GM21360 (cell line): ENCODE measurements around the gene KIF2C.
"Not testable (repeated sequence)": the region's sequence is repeated elsewhere in the genome, so short reads cannot be mapped to it uniquely, and the experiment has no call there.

ENCODE experiments used
- ATAC-seq: cut with Tn5 transposase; IDR thresholded peaks from one replicate; pipeline ENCODE4 v1.9.1; 2021; ENCODE audit warnings: mild to moderate bottlenecking, moderate library complexity; ENCODE audit not compliant: unreplicated experiment

The KIF2C gene

GRCh38 chr1:44792736-44793502, 53.3 kb downstream of the KIF2C start:
- ATAC-seq: no peak

GRCh38 chr1:44797886-44798285, 58.2 kb downstream of the KIF2C start:
- ATAC-seq: not testable (repeated sequence)

- ATAC-seq: no peak
Measured at GRCh38 chr1:44798481-44799365, 59.1 kb downstream of the KIF2C start.

DNA sequence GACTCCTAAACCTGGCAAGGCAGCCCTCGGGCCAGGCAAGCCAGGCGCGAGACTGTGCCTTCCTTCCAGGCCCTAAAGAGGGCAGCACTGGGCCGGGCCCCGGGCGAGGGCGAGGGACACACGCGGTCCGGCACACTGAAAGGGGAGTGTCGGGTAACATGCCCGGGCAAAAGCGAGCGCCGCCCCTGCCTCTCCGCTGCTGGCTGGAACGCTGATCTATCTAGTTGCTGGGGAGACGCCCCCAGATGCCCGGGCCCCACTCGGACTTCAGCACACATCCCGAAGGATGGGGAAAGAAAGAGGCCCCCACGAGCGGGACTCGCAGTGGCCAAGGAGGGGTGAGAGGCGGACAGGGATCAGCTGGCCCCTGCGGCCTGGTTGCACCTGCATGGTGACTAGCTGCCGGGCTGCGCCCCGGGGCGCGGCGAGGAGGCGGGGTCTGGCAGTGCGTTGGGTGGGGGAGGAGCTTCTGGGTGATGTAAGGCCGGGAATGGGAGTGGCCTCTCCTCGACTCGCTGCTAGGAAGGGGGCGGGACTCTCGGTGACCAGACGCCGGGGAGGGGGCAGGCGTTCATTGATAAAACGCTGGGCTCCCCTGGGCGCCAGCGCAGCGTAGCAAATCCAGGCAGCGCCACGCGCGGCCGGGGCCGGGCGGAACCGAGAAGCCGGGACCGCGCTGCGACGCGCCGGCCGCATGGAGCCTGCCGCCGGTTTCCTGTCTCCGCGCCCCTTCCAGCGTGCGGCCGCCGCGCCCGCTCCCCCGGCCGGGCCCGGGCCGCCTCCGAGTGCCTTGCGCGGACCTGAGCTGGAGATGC, 60.3 kb downstream of the KIF2C start, which contains the start of gene PLK3:
Gene PLK3, plus strand, starts transcription at position 608 of the 815 bp plus-strand sequence. Its CDS starts 87 bp downstream, at position 695.
- ATAC-seq: peak; percentile 79

DNA sequence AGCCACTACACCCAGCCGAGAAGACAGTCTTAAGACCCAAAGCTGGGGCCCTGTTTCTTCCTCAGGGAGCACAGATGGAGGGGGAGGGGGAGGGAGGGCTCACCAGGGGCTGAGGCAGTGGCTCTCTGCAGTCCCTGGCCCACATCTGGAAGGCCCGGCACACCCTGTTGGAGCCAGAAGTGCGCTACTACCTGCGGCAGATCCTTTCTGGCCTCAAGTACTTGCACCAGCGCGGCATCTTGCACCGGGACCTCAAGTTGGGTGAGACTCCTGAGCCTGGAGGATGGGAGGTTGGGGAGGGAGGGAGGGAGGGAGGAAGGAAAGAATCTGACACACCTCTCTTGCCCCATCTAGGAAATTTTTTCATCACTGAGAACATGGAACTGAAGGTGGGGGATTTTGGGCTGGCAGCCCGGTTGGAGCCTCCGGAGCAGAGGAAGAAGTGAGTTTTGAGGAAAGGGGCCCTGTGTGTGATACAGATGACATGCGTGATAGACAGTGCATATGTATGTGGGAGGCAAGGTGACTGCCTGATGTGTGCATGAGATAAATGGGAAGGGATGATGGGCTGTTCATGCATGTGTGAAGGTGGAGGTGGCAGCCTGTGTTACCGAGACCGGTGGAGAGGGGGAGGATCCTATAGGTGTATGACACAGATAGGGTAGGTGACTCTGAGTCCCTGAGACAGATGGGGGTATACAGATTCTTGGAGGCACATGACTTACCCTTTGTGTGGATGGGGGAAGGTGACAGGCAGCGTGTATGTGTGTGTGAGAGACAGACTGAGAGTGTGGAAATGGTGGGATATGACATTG, 62.1 kb downstream of the KIF2C start:
- ATAC-seq: no peak

DNA sequence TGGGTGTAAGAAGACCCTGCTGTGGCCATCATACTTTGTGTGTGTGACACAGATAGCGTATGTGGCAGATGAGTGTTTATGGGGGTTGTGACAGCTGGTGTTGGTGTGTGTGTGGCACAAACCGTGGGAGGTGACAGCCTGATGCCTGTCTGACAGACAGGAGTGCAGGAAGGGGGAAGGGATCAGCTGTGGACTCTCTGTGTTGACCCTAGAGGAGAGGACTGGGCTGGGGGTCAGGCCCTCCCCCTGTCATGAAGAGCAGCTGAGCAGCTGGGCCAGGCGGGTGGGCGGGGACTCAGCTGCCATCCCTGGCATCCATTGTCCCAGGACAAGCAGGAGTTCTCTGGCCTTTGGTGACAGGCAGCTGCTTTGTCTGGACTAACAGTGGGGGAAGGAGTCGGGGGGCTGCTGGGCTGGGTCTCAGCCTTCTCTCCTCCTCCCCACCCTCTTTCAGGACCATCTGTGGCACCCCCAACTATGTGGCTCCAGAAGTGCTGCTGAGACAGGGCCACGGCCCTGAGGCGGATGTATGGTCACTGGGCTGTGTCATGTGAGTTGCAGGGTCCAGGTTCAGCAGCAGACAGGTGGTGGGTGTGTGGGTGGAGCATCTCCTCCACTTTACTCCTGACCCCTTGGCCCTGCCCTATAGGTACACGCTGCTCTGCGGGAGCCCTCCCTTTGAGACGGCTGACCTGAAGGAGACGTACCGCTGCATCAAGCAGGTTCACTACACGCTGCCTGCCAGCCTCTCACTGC, 62.8 kb downstream of the KIF2C start:
- no peak for ATAC-seq

DNA sequence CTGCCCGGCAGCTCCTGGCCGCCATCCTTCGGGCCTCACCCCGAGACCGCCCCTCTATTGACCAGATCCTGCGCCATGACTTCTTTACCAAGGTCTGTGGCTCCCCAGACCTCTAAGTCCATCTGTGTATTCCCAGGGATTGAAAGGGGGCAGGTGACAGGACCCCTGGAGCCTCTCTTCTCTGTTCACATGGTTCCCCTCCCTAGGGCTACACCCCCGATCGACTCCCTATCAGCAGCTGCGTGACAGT, 63.4 kb downstream of the KIF2C start:
- no peak for ATAC-seq

DNA sequence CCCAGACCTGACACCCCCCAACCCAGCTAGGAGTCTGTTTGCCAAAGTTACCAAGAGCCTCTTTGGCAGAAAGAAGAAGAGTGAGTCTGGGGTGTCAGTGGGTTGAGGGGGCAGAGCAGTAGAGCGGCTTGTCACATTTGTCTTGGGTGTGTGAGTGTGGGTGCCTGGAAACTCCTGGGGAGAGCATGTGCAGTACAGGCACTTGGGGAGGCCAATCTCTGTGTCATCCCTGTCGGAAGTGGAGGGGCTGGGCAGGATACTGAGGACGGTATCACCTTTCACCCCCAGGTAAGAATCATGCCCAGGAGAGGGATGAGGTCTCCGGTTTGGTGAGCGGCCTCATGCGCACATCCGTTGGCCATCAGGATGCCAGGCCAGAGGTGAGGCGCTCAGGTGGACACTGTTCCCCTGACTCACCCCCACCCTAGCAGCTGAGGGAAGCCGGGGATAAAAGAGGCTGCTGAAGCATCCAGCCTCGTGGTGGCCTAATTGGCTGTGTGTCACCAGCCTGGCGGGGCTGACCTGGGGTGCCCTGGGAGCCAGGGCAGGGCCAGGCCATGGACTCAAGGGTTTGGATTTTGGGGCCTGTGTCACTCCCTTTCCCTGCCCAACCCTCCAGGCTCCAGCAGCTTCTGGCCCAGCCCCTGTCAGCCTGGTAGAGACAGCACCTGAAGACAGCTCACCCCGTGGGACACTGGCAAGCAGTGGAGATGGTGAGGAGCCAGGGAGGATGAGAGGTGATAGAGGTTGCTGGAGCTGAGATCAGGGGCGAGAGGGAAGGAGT, 63.9 kb downstream of the KIF2C start:
- no peak for ATAC-seq

DNA sequence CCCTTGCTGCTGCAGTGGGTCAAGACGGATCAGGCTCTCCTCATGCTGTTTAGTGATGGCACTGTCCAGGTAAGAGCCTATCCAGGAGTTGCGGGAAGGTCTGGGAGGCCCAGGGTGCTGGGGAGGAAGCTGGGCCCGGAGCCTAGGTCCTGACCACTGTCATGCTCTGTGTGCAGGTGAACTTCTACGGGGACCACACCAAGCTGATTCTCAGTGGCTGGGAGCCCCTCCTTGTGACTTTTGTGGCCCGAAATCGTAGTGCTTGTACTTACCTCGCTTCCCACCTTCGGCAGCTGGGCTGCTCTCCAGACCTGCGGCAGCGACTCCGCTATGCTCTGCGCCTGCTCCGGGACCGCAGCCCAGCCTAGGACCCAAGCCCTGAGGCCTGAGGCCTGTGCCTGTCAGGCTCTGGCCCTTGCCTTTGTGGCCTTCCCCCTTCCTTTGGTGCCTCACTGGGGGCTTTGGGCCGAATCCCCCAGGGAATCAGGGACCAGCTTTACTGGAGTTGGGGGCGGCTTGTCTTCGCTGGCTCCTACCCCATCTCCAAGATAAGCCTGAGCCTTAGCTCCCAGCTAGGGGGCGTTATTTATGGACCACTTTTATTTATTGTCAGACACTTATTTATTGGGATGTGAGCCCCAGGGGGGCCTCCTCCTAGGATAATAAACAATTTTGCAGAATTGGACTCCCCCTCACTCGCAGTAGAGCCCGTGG, 65.8 kb downstream of the KIF2C start:
- no peak for ATAC-seq

DNA sequence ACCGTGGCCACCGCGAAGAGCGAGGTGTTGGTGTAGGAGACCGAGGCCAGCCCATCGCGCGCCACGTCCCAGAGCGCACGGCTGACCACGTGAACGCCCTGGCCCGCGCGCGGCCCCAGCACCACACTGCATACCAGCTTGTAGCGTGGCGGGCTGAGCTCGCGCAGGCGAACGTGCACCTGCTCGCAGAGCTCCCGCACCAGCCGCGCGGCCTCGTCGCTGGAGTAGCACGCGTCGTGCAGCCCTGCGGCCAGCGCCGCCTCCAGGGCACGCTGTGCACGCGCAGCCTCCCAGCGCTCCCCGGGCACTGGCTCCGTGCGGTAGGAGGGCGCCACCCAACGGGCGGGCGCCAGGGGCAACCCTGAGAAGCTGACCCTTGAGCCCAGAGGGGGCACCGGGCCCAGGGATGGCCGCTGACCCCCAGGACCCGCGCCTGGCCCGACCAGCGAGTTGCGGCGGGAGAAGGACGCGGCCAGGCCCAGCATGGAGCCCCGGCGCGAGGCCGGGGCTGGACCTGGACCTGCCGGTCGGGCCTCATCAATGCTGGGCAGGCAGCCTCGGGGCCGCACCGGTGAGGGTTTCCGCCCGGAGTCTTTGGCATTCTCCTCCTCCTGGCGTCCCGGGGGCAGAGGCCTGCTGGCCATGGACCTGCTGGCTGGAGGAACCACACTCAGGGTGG, 66.5 kb downstream of the KIF2C start:
- ATAC-seq: no peak

DNA sequence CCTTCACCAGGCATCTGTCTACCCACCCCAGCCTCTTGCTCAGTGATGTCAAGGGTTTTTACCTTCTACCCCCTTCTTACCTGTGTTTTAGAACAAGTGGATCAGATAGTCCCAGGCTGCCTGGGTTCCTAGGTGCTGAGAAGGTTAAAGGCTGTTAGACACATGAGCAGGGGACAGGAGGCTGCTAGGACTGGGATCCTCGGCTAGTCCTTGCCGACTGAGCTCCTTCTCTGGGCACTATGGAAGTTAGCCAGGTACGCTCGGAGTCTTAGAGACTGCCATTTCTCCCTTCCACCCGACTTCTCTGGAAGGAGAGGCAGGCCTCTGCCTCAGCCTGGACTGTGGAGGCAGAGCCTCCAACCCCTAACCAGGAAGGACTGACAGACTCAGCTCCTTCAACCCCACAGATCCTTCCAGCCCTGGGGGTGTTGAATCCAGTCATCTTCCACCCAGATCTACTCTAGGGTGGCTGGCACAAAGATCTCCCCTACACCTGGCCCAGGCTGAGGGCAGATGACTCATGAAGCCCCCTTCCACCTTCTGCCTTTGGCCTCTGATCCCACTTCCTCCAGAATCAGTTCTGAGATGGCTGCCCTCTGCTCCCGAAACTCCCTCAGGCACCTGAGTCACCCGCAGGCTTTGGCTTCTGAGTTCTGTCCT, 67.2 kb downstream of the KIF2C start, which contains the start of gene DYNLT4:
Gene DYNLT4, minus strand, starts transcription at position 648 of the 660 bp plus-strand sequence. CDS start 683 bp downstream, outside the sequence.
- no peak for ATAC-seq

DNA sequence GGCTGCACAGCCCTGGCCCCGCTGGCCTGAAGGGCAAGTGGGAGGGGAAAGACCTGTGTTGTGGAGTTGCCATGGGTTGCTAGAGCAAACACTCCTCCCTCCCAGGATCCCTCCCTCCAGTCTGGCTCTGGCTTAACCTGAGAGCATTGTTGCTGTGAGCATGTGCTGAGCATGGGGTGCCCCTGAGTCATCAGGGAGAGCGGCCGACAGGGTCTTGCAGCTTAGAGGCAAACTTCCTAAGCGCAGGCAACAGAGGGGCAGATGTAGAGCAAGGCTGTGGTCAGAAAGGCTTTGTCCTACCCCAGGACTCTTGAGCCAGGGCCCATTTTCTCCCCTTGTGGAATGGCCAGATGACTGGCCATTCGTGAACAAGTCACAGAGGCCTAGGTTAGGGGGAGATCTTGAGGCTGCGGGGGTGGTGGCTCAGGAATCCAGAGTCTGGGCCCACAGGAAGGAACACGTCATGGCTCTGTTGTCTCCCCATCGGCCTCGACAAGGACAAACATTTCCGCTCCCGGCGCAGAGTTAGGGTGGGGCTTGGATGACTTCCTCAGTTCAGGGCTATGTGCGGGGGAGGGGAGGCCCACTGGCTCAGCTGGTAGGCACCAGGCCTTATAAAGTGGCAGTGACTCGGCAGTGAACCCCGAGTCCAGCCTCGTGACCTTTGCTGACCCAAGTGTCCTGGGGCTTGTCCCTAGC, 67.9 kb downstream of the KIF2C start:
- ATAC-seq: peak; percentile 31

DNA sequence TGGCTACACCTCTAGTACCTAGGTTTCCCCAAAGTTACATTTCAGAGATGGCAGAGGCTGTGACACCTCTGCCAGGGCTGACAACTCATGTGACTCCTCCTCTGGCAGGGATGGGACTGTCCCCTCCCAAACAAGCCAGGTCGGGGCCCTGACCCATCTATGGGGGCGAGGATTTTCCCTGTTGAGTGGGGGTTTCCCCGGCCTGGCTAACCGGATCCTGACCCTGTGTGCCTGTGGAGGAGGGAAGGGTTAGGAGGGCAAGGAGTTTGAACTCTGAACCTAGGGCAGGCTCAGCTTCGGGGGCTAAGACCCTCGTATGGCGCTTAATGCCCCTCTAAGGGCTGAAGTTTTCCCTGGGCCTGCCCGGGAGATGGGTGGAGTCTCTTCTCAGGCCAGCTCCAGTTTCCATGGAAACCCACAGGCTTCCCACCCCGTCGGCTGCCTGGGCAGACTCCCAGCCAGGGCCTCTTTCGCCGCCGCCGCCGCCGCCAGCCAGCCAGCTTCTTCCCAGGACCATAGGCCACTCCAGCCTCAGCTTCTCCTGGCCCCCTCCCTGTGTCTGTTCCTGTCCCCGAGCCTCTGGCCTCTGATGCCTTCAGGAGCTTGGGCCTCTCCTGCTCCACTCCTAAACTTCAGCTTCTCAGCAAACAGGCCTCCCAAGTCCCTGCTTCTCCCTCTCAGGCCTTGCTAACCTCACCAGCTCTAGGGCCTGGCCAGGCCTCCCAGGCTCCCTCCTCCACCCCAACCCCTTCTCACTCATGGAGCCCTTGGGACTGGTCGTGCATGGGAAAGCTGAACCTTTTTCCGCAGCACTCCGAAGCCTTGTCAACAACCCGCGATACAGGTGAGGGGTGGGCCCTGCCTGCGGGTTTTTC, 68.7 kb downstream of the KIF2C start, which contains the start of gene BTBD19:
Gene BTBD19, plus strand, starts transcription at position 461 of the 875 bp plus-strand sequence. Its CDS starts 298 bp downstream, at position 759.
- peak; percentile 29 for ATAC-seq

GRCh38 chr1:44808938-44809917, 69.6 kb downstream of the KIF2C start:
- ATAC-seq: no peak
